Measurements from ENCODE around the gene HMGCLL1.

DNA sequence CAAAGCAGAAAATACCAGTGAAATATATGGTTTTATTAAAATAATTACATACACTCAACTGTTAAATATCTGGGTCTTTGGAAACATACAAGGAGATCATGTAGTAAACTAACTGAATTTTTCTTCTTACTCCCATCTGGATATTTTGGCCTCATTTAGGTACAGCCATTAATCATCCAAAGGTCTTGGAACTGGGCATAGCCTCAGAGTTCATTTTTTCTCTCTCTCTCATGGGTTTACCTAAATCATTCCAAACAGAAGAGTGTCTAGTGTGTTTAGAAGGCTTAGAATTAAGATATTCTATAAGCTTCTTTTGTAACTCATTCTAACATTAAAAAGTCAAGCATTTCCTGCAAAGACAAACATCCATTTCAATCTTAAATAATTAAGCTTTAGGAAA, 79.4 kb downstream of the HMGCLL1 start:
- TF ChIP-seq, protein P1, sequence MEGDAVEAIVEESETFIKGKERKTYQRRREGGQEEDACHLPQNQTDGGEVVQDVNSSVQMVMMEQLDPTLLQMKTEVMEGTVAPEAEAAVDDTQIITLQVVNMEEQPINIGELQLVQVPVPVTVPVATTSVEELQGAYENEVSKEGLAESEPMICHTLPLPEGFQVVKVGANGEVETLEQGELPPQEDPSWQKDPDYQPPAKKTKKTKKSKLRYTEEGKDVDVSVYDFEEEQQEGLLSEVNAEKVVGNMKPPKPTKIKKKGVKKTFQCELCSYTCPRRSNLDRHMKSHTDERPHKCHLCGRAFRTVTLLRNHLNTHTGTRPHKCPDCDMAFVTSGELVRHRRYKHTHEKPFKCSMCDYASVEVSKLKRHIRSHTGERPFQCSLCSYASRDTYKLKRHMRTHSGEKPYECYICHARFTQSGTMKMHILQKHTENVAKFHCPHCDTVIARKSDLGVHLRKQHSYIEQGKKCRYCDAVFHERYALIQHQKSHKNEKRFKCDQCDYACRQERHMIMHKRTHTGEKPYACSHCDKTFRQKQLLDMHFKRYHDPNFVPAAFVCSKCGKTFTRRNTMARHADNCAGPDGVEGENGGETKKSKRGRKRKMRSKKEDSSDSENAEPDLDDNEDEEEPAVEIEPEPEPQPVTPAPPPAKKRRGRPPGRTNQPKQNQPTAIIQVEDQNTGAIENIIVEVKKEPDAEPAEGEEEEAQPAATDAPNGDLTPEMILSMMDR (IDR thresholded peaks at IDR 0.05) = no peak
- no peak for TF ChIP-seq POLR2A (IDR thresholded peaks at IDR 0.05)

All from right lobe of liver (tissue), 4 donors.